SK-N-SH (cell line): ENCODE data around the gene UBE3C. TPM values are rescaled to one million over a fixed set of nuclear protein-coding genes. Genes with fewer than 3 reads are reported as not detected.
A peak's percentile ranks its signal among the peaks of the same experiment; 100 is the strongest.

ENCODE experiments used
- CTCF ChIA-PET: fragments of 300-600, 350-600 bp; formaldehyde crosslinking; extraction: SDS; loops from one replicate; lab custom pipeline; 2021; lab: Yijun Ruan, JAX
- POLR2A ChIA-PET: fragments of 350-600 bp; sonication (Branson Sonifier 250); formaldehyde crosslinking; extraction: SDS; loops from one replicate; lab custom pipeline; 2020; ENCODE audit warnings: antibody characterized with exemption, inconsistent platforms; lab: Yijun Ruan, JAX
- DNase-seq: peaks from one replicate; pipeline ENCODE4 v3.0.0; 2012
- H2AFZ ChIP-seq: fragments of 200-600 bp; sonication (generic); 2 replicates; pipeline ENCODE4 v1.8.1; 2016; ENCODE audit warnings: antibody characterized with exemption, mild to moderate bottlenecking, low read depth
- H3F3A ChIP-seq: fragments of 200-600 bp; sonication (generic); replicated peaks from 2 replicates; pipeline ENCODE3; 2016; ENCODE audit warnings: antibody characterized with exemption, mild to moderate bottlenecking; ENCODE audit not compliant: insufficient read depth
- H3K27ac ChIP-seq, 2 experiments: fragments of 200-500 bp in 1 of 2; fragments of 200-600 bp in 1 of 2; sonication (Bioruptor generic) in 1 of 2; sonication (generic), shearing (Covaris generic) in 1 of 2; 2 replicates each; pipeline versions ENCODE4 v1.5.1 to v1.6.1; 2014 to 2016; ENCODE audit warnings: low read depth in 2 of 2, inconsistent platforms in 1 of 2, low read length in 1 of 2, mild to moderate bottlenecking in 1 of 2, mixed read lengths in 1 of 2
- H3K27me3 ChIP-seq: fragments of 200-600 bp; sonication (generic), shearing (Covaris generic); 2 replicates; pipeline ENCODE4 v1.6.1; 2016; ENCODE audit warnings: mixed run types; ENCODE audit not compliant: insufficient read depth
- H3K36me3 ChIP-seq, 2 experiments: fragments of 200-500 bp in 1 of 2; fragments of 200-600 bp in 1 of 2; sonication (Bioruptor generic) in 1 of 2; sonication (generic) in 1 of 2; replicated peaks in 1 of 2; 2 replicates each; pipeline versions ENCODE3 to v1.5.1; 2014 to 2016; ENCODE audit warnings: low read length in 1 of 2, mild to moderate bottlenecking in 1 of 2; ENCODE audit not compliant: insufficient read depth in 2 of 2, control insufficient read depth in 1 of 2
- H3K4me1 ChIP-seq, 2 experiments: fragments of 200-500 bp in 1 of 2; fragments of 200-600 bp in 1 of 2; sonication (Bioruptor generic) in 1 of 2; sonication (generic), shearing (Covaris generic) in 1 of 2; 2 replicates each; pipeline versions ENCODE4 v1.5.1 to v1.6.1; 2014 to 2016; ENCODE audit warnings: low read depth in 1 of 2, low read length in 1 of 2, mixed run types in 1 of 2; ENCODE audit not compliant: insufficient read depth in 2 of 2, control insufficient read depth in 1 of 2
- H3K4me2 ChIP-seq: fragments of 200-600 bp; sonication (generic), shearing (Covaris generic); 2 replicates; pipeline ENCODE4 v1.6.1; 2017; ENCODE audit warnings: mixed run types
- H3K4me3 ChIP-seq, 2 experiments: fragments of 200-500 bp in 1 of 2; fragments of 200-600 bp in 1 of 2; sonication (Bioruptor generic) in 1 of 2; sonication (generic), shearing (Covaris generic) in 1 of 2; 2 replicates each; pipeline versions ENCODE4 v1.5.1 to v1.8.1; 2014 to 2016; ENCODE audit warnings: low read depth in 2 of 2, inconsistent platforms in 1 of 2, low read length in 1 of 2, mild to moderate bottlenecking in 1 of 2, mixed read lengths in 1 of 2, moderate library complexity in 1 of 2
- H3K79me2 ChIP-seq: fragments of 200-600 bp; sonication (generic); 2 replicates; pipeline ENCODE4 v1.8.1; 2017; ENCODE audit warnings: mild to moderate bottlenecking; ENCODE audit not compliant: insufficient read depth
- H3K9ac ChIP-seq: fragments of 200-600 bp; sonication (generic); 2 replicates; pipeline ENCODE4 v1.6.1; 2017; ENCODE audit warnings: mixed run types
- H3K9me2 ChIP-seq: fragments of 200-600 bp; sonication (generic); 2 replicates; pipeline ENCODE4 v1.6.1; 2017; ENCODE audit warnings: mixed run types
- H3K9me3 ChIP-seq: fragments of 200-600 bp; sonication (generic); 2 replicates; pipeline ENCODE4 v1.6.1; 2017; ENCODE audit warnings: mixed run types, mild to moderate bottlenecking, moderate library complexity
- H4K20me1 ChIP-seq: fragments of 200-600 bp; sonication (generic); 2 replicates; pipeline ENCODE4 v1.6.1; 2017; ENCODE audit warnings: mild to moderate bottlenecking, mixed run types; ENCODE audit not compliant: insufficient read depth
- CTCF ChIP-seq: fragments of 200-600 bp; sonication (generic); IDR thresholded peaks from 2 replicates; pipeline ENCODE4 v1.6.1; 2017; ENCODE audit warnings: antibody characterized with exemption, mild to moderate bottlenecking, moderate library complexity
- EZH2phosphoT487 ChIP-seq: fragments of 200-600 bp; sonication (generic); IDR thresholded peaks from 2 replicates; pipeline ENCODE4 v1.6.1; 2017; ENCODE audit warnings: low read depth, mixed run types, mild to moderate bottlenecking, antibody characterized with exemption, moderate library complexity, borderline replicate concordance
- FOSL2 ChIP-seq: IDR thresholded peaks from 2 replicates; pipeline ENCODE4 v1.4.0; 2012; ENCODE audit warnings: low read depth, mild to moderate bottlenecking, moderate library complexity, borderline replicate concordance
- FOXJ3 ChIP-seq: sonication (generic); formaldehyde crosslinking; IDR thresholded peaks from 2 replicates; pipeline ENCODE4 v1.5.1; 2020; ENCODE audit warnings: mild to moderate bottlenecking, missing genetic modification reagents
- IRF3 ChIP-seq: fragments of 150-350 bp; IDR thresholded peaks from 2 replicates; pipeline ENCODE4 v1.6.1; 2016; ENCODE audit warnings: mild to moderate bottlenecking, low read depth, low read length
- MEF2A ChIP-seq: IDR thresholded peaks from 2 replicates; pipeline ENCODE4 v1.4.0; 2012; ENCODE audit warnings: low read depth, borderline replicate concordance
- POLR2AphosphoS5 ChIP-seq: IDR thresholded peaks from 2 replicates; pipeline ENCODE4 v1.6.1; 2012; ENCODE audit warnings: low read depth, low read length
- RAD21 ChIP-seq: IDR thresholded peaks from 2 replicates; pipeline ENCODE4 v1.6.1; 2012; ENCODE audit warnings: mild to moderate bottlenecking, low read length
- SMC3 ChIP-seq: IDR thresholded peaks from 2 replicates; pipeline ENCODE4 v1.6.1; 2012; ENCODE audit warnings: low read depth, low read length, improper control_type of control experiment
- YY1 ChIP-seq: IDR thresholded peaks from 2 replicates; pipeline ENCODE4 v1.4.0; 2012; ENCODE audit warnings: low read depth, mild to moderate bottlenecking
- WGBS: methylation state at CpG from one replicate; pipeline ENCODE4 v1.1.6; 2017; ENCODE audit warnings: low lambda C conversion rate; 5-methylcytosine and 5-hydroxymethylcytosine counted together
- polyA plus RNA-seq, 3 experiments: library from polyadenylated mRNA; depleted of rRNA; stranded (reverse); fragments of >200 nt; gene quantifications; 2 replicates each; pipeline ENCODE4 v1.2.3, GENCODE V29; 2012

The UBE3C gene
- polyA plus RNA-seq, 1 of the 3 experiments (the other 2 are of a cell fraction) = 48.4 TPM

DNA sequence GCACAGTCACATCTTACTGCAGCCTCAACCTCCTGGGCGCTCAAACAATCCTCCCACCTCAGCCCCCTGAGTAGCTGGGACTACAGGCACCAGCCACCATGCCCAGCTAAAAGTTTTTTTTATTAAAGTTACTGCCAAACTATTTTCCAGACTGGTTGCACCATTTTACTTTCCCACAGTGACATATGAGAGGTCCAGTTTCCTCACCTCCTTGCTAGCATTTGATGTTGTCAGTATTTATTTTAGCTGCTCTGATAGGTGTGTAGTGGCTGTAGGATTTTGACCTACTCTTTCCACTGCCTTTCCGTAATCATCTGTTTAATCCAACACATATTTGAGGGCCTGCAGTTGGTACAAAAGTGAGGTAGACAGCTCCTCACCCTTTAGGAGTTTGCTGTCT is 5.4 kb upstream of the UBE3C start (continued):
- TF ChIP-seq CTCF (no peak), POLR2AphosphoS5 (no peak)

- 49% methylated on average over 4 of the region's 4 CpGs for WGBS
These were observed 2.4 kb upstream of the UBE3C start for GRCh38 chr7:157136372-157136771.

More at GRCh38 chr7:157136372-157136771, 2.4 kb upstream of the UBE3C start:
- no peaks in the 10 kb centered on the region for H3K9me2 ChIP-seq
- no peak overlapping the region for H3K4me3 ChIP-seq
- peaks cover 4% of the 10 kb centered on the region; the same call in 1 of the 2 replicates for H3K27me3 ChIP-seq
- TF ChIP-seq CTCF = peak; percentile 54
- TF ChIP-seq FOXJ3 (CRISPR knock-in tag) = no peak
- TF ChIP-seq FOSL2 = peak; percentile 29; the same call in 1 of the 2 replicates
- no peak for TF ChIP-seq EZH2phosphoT487
- TF ChIP-seq IRF3 = no peak
- TF ChIP-seq SMC3 = peak; percentile 29; the same call in 1 of the 2 replicates
- no peak for TF ChIP-seq YY1
- TF ChIP-seq RAD21 = peak; percentile 43
- no peak for TF ChIP-seq MEF2A
- peaks cover 20% of the 10 kb centered on the region for H4K20me1 ChIP-seq
- no peak overlapping the region for H3K4me2 ChIP-seq
- H3K79me2 ChIP-seq = peaks cover 23% of the 10 kb centered on the region
- H3K27ac ChIP-seq = peak overlapping the region in 1 of 2 experiments; percentile 36; a peak in 2 of 4 replicates
- ChIA-PET CTCF (interaction anchor here (0.9 kb wide), 1 partner anchor 89 kb away, joined by 4 read pairs; no protein-coding TSS in a partner anchor), POLR2A (no interaction called here)
- peak overlapping the region; percentile 52; the same call in 1 of the 2 replicates for H2AFZ ChIP-seq
- peaks cover 11 to 22% of the 10 kb centered on the region in 2 experiments; a peak in 2 of 4 replicates for H3K4me1 ChIP-seq
- peaks cover 2% of the 10 kb centered on the region for H3F3A ChIP-seq
- H3K9me3 ChIP-seq = no peaks in the 10 kb centered on the region
- H3K36me3 ChIP-seq = peaks cover 6 to 8% of the 10 kb centered on the region in 2 experiments
- no peak for DNase-seq
- no peak overlapping the region for H3K9ac ChIP-seq
